Measurements from ENCODE around the gene TDRD3.

GRCh38 chr13:60562096-60562780 is 165.2 kb downstream of the TDRD3 start:
- TF ChIP-seq RAD21 (IDR thresholded peaks at IDR 0.05; ENCODE audit: low read depth) (no peak), EP300 (IDR thresholded peaks at IDR 0.05; ENCODE audit: borderline replicate concordance) (no peak), TEAD4 (IDR thresholded peaks at IDR 0.05) (no peak), ZBTB7A (IDR thresholded peaks at IDR 0.05; ENCODE audit: low read depth) (no peak), NFIC (IDR thresholded peaks at IDR 0.05) (no peak)
